ENCODE data around the gene CDH23. TPM values are rescaled to one million over a fixed set of nuclear protein-coding genes. Genes with fewer than 3 reads are reported as not detected.
"Not testable (repeated sequence)": the region's sequence is repeated elsewhere in the genome, so short reads cannot be mapped to it uniquely, and the experiment has no call there.

Gene CDH23
- total and polyA plus RNA-seq, 2 experiments from 2014 or later = 0.30 to 1.5 TPM

- no peaks in the 10 kb centered on the region for H3K79me2 ChIP-seq
- H4K20me1 ChIP-seq (ENCODE audit: insufficient read depth, poor library complexity, severe bottlenecking) = no peaks in the 10 kb centered on the region
- no peaks in the 10 kb centered on the region for H3K9me2 ChIP-seq (replicated peaks; ENCODE audit: insufficient read depth)
- no peak for DNase-seq (ENCODE audit: low spot score)
- H3K27ac ChIP-seq = no peak overlapping the region
- 87% methylated on average over 8 of the region's 8 CpGs for WGBS (ENCODE audit: low lambda C conversion rate, missing lambda C conversion rate)
- H3K36me3 ChIP-seq (replicated peaks; ENCODE audit: insufficient read depth, low read depth) = no peaks in the 10 kb centered on the region
- H2AFZ ChIP-seq = no peak overlapping the region
- TF ChIP-seq CTCF (IDR thresholded peaks at IDR 0.05; ENCODE audit: poor library complexity) (no peak), EZH2phosphoT487 (IDR thresholded peaks at IDR 0.05; ENCODE audit: low read depth, severe bottlenecking, unreplicated experiment) (no peak), EZH2 (IDR thresholded peaks at IDR 0.05; ENCODE audit: borderline replicate concordance) (no peak)
- no peaks in the 10 kb centered on the region for H3K4me1 ChIP-seq (ENCODE audit: insufficient read depth)
- no peaks in the 10 kb centered on the region for H3K27me3 ChIP-seq
- H3K9me3 ChIP-seq (ENCODE audit: low read depth) = no peaks in the 10 kb centered on the region
- H3K4me3 ChIP-seq = no peak overlapping the region
- no peak overlapping the region for H3K4me2 ChIP-seq
Observed at GRCh38 chr10:71358277-71358676, 38.4 kb upstream of the CDH23 start.

GRCh38 chr10:71358906-71359305, 37.8 kb upstream of the CDH23 start:
- not testable (repeated sequence) for H3K36me3 ChIP-seq (replicated peaks; ENCODE audit: insufficient read depth, low read depth)
- 91% methylated on average over 10 of the region's 10 CpGs for WGBS (ENCODE audit: low lambda C conversion rate, missing lambda C conversion rate)

GRCh38 chr10:71359364-71360046, 37.2 kb upstream of the CDH23 start:
- H3K4me2 ChIP-seq = no peak overlapping the region
- no peak for DNase-seq (ENCODE audit: low spot score)
- H3K36me3 ChIP-seq (replicated peaks; ENCODE audit: insufficient read depth, low read depth) = no peaks in the 10 kb centered on the region
- no peak for TF ChIP-seq CTCF (IDR thresholded peaks at IDR 0.05; ENCODE audit: poor library complexity)
- TF ChIP-seq EZH2 (IDR thresholded peaks at IDR 0.05; ENCODE audit: borderline replicate concordance) = no peak
- no peak for TF ChIP-seq EZH2phosphoT487 (IDR thresholded peaks at IDR 0.05; ENCODE audit: low read depth, severe bottlenecking, unreplicated experiment)
- WGBS (ENCODE audit: low lambda C conversion rate, missing lambda C conversion rate) = 86% methylated on average over 9 of the region's 9 CpGs
- no peak overlapping the region for H3K27ac ChIP-seq
- H2AFZ ChIP-seq = no peak overlapping the region
- H4K20me1 ChIP-seq (ENCODE audit: insufficient read depth, poor library complexity, severe bottlenecking) = no peaks in the 10 kb centered on the region
- H3K79me2 ChIP-seq = no peaks in the 10 kb centered on the region
- no peaks in the 10 kb centered on the region for H3K9me3 ChIP-seq (ENCODE audit: low read depth)
- H3K4me1 ChIP-seq (ENCODE audit: insufficient read depth) = no peaks in the 10 kb centered on the region
- H3K4me3 ChIP-seq = no peak overlapping the region
- no peaks in the 10 kb centered on the region for H3K9me2 ChIP-seq (replicated peaks; ENCODE audit: insufficient read depth)
- H3K27me3 ChIP-seq = no peaks in the 10 kb centered on the region

More at GRCh38 chr10:71358906-71359305, 37.8 kb upstream of the CDH23 start:
- H3K79me2 ChIP-seq; H3K27me3 ChIP-seq; H3K4me1 ChIP-seq (ENCODE audit: insufficient read depth); DNase-seq (ENCODE audit: low spot score); H4K20me1 ChIP-seq (ENCODE audit: insufficient read depth, poor library complexity, severe bottlenecking); H3K4me2 ChIP-seq; H3K27ac ChIP-seq; H3K9me3 ChIP-seq (ENCODE audit: low read depth); H3K9me2 ChIP-seq (replicated peaks; ENCODE audit: insufficient read depth); H3K4me3 ChIP-seq; H2AFZ ChIP-seq: not testable (repeated sequence)

- Histone ChIP-seq H3K36me3 (replicated peaks; ENCODE audit: insufficient read depth, low read depth) (no peaks in the 10 kb centered on the region), H3K79me2 (no peaks in the 10 kb centered on the region), H3K9me3 (ENCODE audit: low read depth) (no peaks in the 10 kb centered on the region), H3K27ac (no peak overlapping the region), H3K4me1 (ENCODE audit: insufficient read depth) (no peaks in the 10 kb centered on the region), H3K9me2 (replicated peaks; ENCODE audit: insufficient read depth) (no peaks in the 10 kb centered on the region), H4K20me1 (ENCODE audit: insufficient read depth, poor library complexity, severe bottlenecking) (no peaks in the 10 kb centered on the region), H3K4me2 (no peak overlapping the region), H3K27me3 (no peaks in the 10 kb centered on the region), H2AFZ (no peak overlapping the region), H3K4me3 (no peak overlapping the region)
- 94% methylated on average over 2 of the region's 2 CpGs for WGBS (ENCODE audit: low lambda C conversion rate, missing lambda C conversion rate)
- no peak for DNase-seq (ENCODE audit: low spot score)
- TF ChIP-seq EZH2phosphoT487 (IDR thresholded peaks at IDR 0.05; ENCODE audit: low read depth, severe bottlenecking, unreplicated experiment) = no peak
- no peak for TF ChIP-seq CTCF (IDR thresholded peaks at IDR 0.05; ENCODE audit: poor library complexity)
Observed at GRCh38 chr10:71360735-71361134, 36.0 kb upstream of the CDH23 start.
